CD4-positive, alpha-beta memory T cell (primary cell): ENCODE results near the gene MAPKAPK2. TPM values are rescaled to one million over a fixed set of nuclear protein-coding genes. Genes with fewer than 3 reads are reported as not detected.
A peak's percentile ranks its signal among the peaks of the same experiment; 100 is the strongest.

Source experiments
- CTCF ChIA-PET: fragments of 350-600 bp; sonication (Branson Sonifier 250); formaldehyde crosslinking; loops from one replicate; lab custom pipeline; 2021; ENCODE audit warnings: inconsistent platforms; ENCODE audit not compliant: partially characterized antibody; lab: Charles Lee
- POLR2A ChIA-PET: fragments of 350-600 bp; sonication (Branson Sonifier 250); formaldehyde crosslinking; loops from one replicate; lab custom pipeline; 2021; ENCODE audit not compliant: partially characterized antibody; lab: Charles Lee
- DNase-seq, 5 donors: peaks; one replicate each; pipeline versions ENCODE4 v3.0.0 to v3.0.0-alpha.2; 2020 to 2022; ENCODE audit warnings: mixed read lengths in 1 of 5
- H3K27ac ChIP-seq: one replicate; pipeline ENCODE4 v1.7.0; 2013; ENCODE audit warnings: low read depth, low read length
- H3K27me3 ChIP-seq: 2 replicates; pipeline ENCODE4 v1.7.0; 2013; ENCODE audit warnings: mild to moderate bottlenecking, low read length, moderate library complexity; ENCODE audit not compliant: insufficient read depth
- H3K36me3 ChIP-seq: 2 replicates; pipeline ENCODE4 v1.7.0; 2013; ENCODE audit warnings: mild to moderate bottlenecking, low read length, moderate library complexity; ENCODE audit not compliant: insufficient read depth
- H3K4me1 ChIP-seq: 2 replicates; pipeline ENCODE4 v1.7.0; 2013; ENCODE audit warnings: mild to moderate bottlenecking, low read length, moderate library complexity; ENCODE audit not compliant: insufficient read depth
- H3K4me3 ChIP-seq, 2 donors: one replicate each; pipeline ENCODE4 v1.7.0; 2013; ENCODE audit warnings: low read length in 2 of 2, mild to moderate bottlenecking in 1 of 2
- H3K9me3 ChIP-seq, 2 donors: one replicate each; pipeline ENCODE4 v1.7.0; 2013; ENCODE audit warnings: low read length in 2 of 2, control low read depth in 1 of 2; ENCODE audit not compliant: control insufficient read depth in 1 of 2
- H3K27ac Mint-ChIP-seq, 7 donors: one replicate each; pipeline ENCODE4 v1.8.0; 2020 to 2021; ENCODE audit warnings: mixed read lengths in 7 of 7, mild to moderate bottlenecking in 6 of 7, inconsistent platforms in 3 of 7, moderate library complexity in 3 of 7
- H3K27me3 Mint-ChIP-seq, 2 donors: one replicate each; pipeline ENCODE4 v1.8.0; 2020 to 2021; ENCODE audit warnings: mixed read lengths in 2 of 2
- H3K36me3 Mint-ChIP-seq, 2 donors: one replicate each; pipeline ENCODE4 v1.8.0; 2020 to 2021; ENCODE audit warnings: mixed read lengths in 2 of 2, inconsistent platforms in 1 of 2, mild to moderate bottlenecking in 1 of 2
- H3K4me1 Mint-ChIP-seq, 4 donors: one replicate each; pipeline ENCODE4 v1.8.0; 2020 to 2021; ENCODE audit warnings: mixed read lengths in 4 of 4, mild to moderate bottlenecking in 1 of 4
- H3K4me3 Mint-ChIP-seq, 8 donors: one replicate each; pipeline ENCODE4 v1.8.0; 2020 to 2021; ENCODE audit warnings: mixed read lengths in 8 of 8, mild to moderate bottlenecking in 7 of 8, moderate library complexity in 6 of 8, inconsistent platforms in 3 of 8
- H3K9me3 Mint-ChIP-seq, 8 donors: one replicate each; pipeline ENCODE4 v1.8.0; 2020 to 2021; ENCODE audit warnings: mixed read lengths in 8 of 8, mild to moderate bottlenecking in 5 of 8, inconsistent platforms in 3 of 8, moderate library complexity in 1 of 8
- intact Hi-C: fragments of 100-400 bp; cut with micrococcal nuclease; formaldehyde crosslinking; loops from one replicate; pipeline ENCODE4 v1.15.1; 2023
- polyA plus RNA-seq, 2 donors: library from polyadenylated mRNA; unstranded; fragments of 300-500 nt; fragmentation: Illumina TruSeq; gene quantifications; one replicate each; pipeline ENCODE4 v1.2.3, GENCODE V29; 2021
- total RNA-seq, 2 experiments: library from RNA; stranded (reverse); gene quantifications; one replicate each; pipeline ENCODE4 v1.2.3, GENCODE V29; 2021

MAPKAPK2 gene
- total and polyA plus RNA-seq, 4 experiments from 2014 or later = 1.3 to 72.8 (median 37.8) TPM

DNA sequence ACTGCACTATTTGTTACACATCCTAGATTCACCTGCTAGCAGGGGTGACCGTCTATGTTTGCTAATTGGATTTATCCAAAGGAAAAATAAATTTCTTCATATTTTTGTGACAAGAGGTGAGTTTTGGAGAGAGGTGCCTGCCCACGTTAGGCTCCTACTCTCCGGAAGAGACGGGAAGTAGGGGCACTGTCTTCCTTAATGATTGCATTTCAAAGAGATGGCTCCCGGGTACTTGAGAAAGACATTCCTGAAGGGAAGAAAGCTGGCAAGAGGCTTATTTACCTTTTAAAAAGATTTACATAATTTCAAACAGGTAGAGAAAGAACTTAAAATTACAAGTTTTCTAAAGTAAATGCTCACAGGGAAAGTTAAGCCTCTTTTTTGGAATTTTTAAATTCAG, 67.2 kb downstream of the MAPKAPK2 start:
- Mint-ChIP-seq H3K36me3 (no peaks in the 10 kb centered on the region), H3K4me3 (no peak overlapping the region), H3K4me1 (peaks cover 19 to 37% (median 31%) of the 10 kb centered on the region in 4 donors), H3K27me3 (no peaks in the 10 kb centered on the region), H3K9me3 (peaks cover 0 to 2% (median 0%) of the 10 kb centered on the region in 8 donors), H3K27ac (peak overlapping the region in 1 of 7 donors; percentile 14)
- intact Hi-C loops = no loop called here
- Histone ChIP-seq H3K27me3 (no peaks in the 10 kb centered on the region), H3K4me3 (no peak overlapping the region), H3K9me3 (no peaks in the 10 kb centered on the region), H3K4me1 (peaks cover 12% of the 10 kb centered on the region), H3K27ac (no peak overlapping the region), H3K36me3 (no peaks in the 10 kb centered on the region)
- DNase-seq = no peak
- CTCF ChIA-PET = interaction anchor here (1.8 kb wide), 1 partner anchor 56 kb away, joined by 7 read pairs; no protein-coding TSS in a partner anchor
- POLR2A ChIA-PET = interaction anchor here (0.8 kb wide), 1 partner anchor 51 kb away, joined by 3 read pairs; no protein-coding TSS in a partner anchor

DNA sequence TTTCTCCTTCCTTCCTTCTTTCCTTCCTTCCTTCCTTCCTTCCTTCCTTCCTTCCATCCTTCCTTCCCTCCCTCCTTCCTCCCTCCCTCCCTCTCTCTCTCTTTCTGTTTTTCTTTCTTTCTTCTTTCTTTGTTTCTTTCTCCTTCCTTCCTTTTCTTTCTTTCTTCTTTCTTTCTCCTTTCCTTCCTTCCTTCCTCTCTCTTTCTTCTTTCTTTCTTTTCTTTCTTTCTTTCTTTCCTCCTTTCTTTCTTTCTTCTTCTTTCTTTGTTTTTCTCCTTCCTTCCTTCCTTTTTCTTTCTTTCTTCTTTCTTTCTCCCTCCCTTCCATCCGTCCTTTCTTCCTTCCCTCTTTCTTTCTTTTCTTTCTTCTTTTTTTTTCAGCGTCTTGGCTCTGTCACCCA, 67.8 kb downstream of the MAPKAPK2 start:
- no peaks in the 10 kb centered on the region for H3K27me3 Mint-ChIP-seq
- peaks cover 0 to 2% (median 0%) of the 10 kb centered on the region in 8 donors for H3K9me3 Mint-ChIP-seq
- intact Hi-C loops = no loop called here
- Histone ChIP-seq H3K27ac (no peak overlapping the region), H3K4me1 (peaks cover 18% of the 10 kb centered on the region), H3K27me3 (no peaks in the 10 kb centered on the region), H3K9me3 (no peaks in the 10 kb centered on the region), H3K4me3 (no peak overlapping the region), H3K36me3 (no peaks in the 10 kb centered on the region)
- ChIA-PET POLR2A (interaction anchor here (0.8 kb wide), 1 partner anchor 13 kb away, joined by 3 read pairs; no protein-coding TSS in a partner anchor), CTCF (interaction anchor here (1.3 to 1.8 kb wide), 2 partner anchors 18 to 55 kb away, joined by 4 to 7 read pairs; no protein-coding TSS in a partner anchor)
- peak overlapping the region in 1 of 7 donors; percentile 53 for H3K27ac Mint-ChIP-seq
- no peaks in the 10 kb centered on the region for H3K36me3 Mint-ChIP-seq
- peaks cover 18 to 37% (median 28%) of the 10 kb centered on the region in 4 donors for H3K4me1 Mint-ChIP-seq
- H3K4me3 Mint-ChIP-seq = no peak overlapping the region
- no peak for DNase-seq

DNA sequence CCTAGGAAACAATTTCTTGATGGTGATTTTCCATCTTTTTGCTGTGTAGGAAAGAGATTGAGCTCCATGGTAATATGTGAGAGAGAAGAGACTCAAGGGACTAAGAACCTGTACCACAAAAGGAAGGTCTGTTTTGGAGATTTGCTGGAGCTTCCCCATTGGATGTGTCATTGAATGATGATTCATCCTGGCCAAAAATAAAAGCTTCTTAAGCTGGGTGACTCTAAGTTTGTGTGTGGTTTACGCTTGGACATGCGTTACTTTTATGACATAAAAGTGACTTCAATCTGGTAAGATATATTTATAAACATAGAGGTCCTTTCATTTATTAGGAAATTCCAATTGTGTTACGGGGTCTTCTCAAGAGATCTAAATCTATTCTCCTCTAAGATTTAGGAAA, 68.4 kb downstream of the MAPKAPK2 start:
- CTCF ChIA-PET = interaction anchor here (0.7 to 1.8 kb wide), 4 partner anchors 15 to 158 kb away, joined by 3 to 7 read pairs (median 4); no protein-coding TSS in a partner anchor
- no peak overlapping the region for H3K4me3 ChIP-seq
- POLR2A ChIA-PET = interaction anchor here (0.8 kb wide), 1 partner anchor 13 kb away, joined by 3 read pairs; no protein-coding TSS in a partner anchor
- H3K4me1 ChIP-seq = peaks cover 25% of the 10 kb centered on the region
- Mint-ChIP-seq H3K27me3 (no peaks in the 10 kb centered on the region), H3K27ac (no peak overlapping the region), H3K4me3 (no peak overlapping the region), H3K36me3 (no peaks in the 10 kb centered on the region), H3K4me1 (peaks cover 18 to 37% (median 28%) of the 10 kb centered on the region in 4 donors), H3K9me3 (peaks cover 0 to 2% (median 0%) of the 10 kb centered on the region in 8 donors)
- DNase-seq = no peak
- H3K27me3 ChIP-seq = no peaks in the 10 kb centered on the region
- H3K9me3 ChIP-seq = no peaks in the 10 kb centered on the region
- intact Hi-C loops = no loop called here
- H3K27ac ChIP-seq = no peak overlapping the region
- no peaks in the 10 kb centered on the region for H3K36me3 ChIP-seq

DNA sequence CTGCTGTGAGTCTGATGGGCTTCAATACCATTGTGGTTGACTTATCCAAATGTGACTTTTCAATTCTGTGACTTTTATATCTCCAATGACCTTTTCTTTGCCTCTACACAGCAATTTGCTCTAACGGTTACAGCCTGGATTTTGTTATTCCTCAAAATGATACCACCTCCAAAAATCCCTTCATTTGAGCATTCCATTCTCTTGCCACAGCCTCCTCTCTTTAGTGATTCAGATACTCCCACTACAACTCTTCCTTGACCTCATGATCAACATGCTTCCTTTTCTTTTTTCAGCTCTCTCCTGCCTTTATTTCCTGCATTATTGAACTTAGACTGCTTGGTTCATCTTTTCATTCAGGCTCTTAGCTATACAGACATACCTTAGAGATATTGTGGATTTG, 69.3 kb downstream of the MAPKAPK2 start:
- Histone ChIP-seq H3K4me1 (peaks cover 33% of the 10 kb centered on the region), H3K36me3 (no peaks in the 10 kb centered on the region), H3K4me3 (no peak overlapping the region), H3K9me3 (no peaks in the 10 kb centered on the region), H3K27me3 (no peaks in the 10 kb centered on the region), H3K27ac (no peak overlapping the region)
- intact Hi-C loops = no loop called here
- Mint-ChIP-seq H3K9me3 (peaks cover 0 to 2% (median 0%) of the 10 kb centered on the region in 8 donors), H3K36me3 (no peaks in the 10 kb centered on the region), H3K27ac (no peak overlapping the region), H3K4me1 (peaks cover 18 to 33% (median 27%) of the 10 kb centered on the region in 4 donors), H3K4me3 (no peak overlapping the region), H3K27me3 (no peaks in the 10 kb centered on the region)
- ChIA-PET CTCF (interaction anchor here (1.4 to 2.7 kb wide), 2 partner anchors 16 to 158 kb away, joined by 3 to 9 read pairs; no protein-coding TSS in a partner anchor), POLR2A (interaction anchor here (1.0 kb wide), 1 partner anchor 49 kb away, joined by 3 read pairs; no protein-coding TSS in a partner anchor)
- DNase-seq = no peak

DNA sequence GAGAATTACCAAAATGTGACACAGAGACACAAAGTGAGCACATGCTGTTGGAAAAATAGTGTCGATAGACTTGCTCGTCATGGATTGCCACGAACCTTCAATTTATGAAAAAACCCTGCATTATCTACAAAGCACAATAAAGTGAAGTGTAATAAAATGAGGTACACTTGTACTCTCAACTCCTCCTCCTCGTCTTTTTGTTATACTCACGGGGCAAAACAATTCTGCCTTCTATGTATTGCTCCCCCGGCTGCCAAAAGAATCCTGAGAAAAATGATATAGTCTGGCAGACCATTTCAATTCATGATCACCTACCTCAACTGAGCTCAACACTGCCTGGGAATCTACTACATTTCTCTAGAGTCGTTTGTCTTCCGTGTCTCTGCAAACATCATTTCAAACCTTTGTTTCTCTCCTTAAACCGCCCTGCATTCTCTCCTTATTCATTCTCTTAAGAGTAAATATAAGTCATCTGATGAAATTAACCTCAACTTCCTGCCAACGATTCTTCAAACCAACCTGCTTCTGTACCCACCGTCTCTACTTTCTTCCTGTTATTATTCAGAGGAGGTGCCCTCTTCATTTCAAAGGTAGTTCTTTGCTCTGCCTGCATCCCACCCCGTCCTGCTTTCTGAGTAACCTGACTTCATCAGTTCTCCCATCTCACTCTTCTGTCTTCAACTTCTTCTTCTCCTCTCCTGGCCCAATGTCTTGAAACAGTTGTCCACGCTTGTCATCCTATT, 73.0 kb downstream of the MAPKAPK2 start:
- Mint-ChIP-seq H3K4me3 (no peak overlapping the region), H3K27ac (no peak overlapping the region), H3K4me1 (peaks cover 21 to 39% (median 33%) of the 10 kb centered on the region in 4 donors), H3K36me3 (no peaks in the 10 kb centered on the region), H3K9me3 (no peaks in the 10 kb centered on the region), H3K27me3 (no peaks in the 10 kb centered on the region)
- Histone ChIP-seq H3K9me3 (no peaks in the 10 kb centered on the region), H3K4me1 (peaks cover 48% of the 10 kb centered on the region), H3K27ac (peak overlapping the region; percentile 7), H3K27me3 (no peaks in the 10 kb centered on the region), H3K4me3 (peak overlapping the region in 1 of 2 donors; percentile 8), H3K36me3 (no peaks in the 10 kb centered on the region)
- intact Hi-C loops = loop anchor here (1.0 kb wide), 3 partner anchors 9 to 46 kb away; no protein-coding TSS in a partner anchor
- CTCF ChIA-PET = interaction anchor here (0.7 to 6.7 kb wide), 9 partner anchors 8 to 52 kb away, joined by 3 to 62 read pairs (median 6); partner anchors contain the start of gene IL19
- peak; percentile 58 to 78 (median 73) for DNase-seq
- POLR2A ChIA-PET = interaction anchor here (0.7 to 6.8 kb wide), 13 partner anchors 9 to 175 kb away, joined by 3 to 76 read pairs (median 5); partner anchors contain the start of genes IL10 and IL19

DNA sequence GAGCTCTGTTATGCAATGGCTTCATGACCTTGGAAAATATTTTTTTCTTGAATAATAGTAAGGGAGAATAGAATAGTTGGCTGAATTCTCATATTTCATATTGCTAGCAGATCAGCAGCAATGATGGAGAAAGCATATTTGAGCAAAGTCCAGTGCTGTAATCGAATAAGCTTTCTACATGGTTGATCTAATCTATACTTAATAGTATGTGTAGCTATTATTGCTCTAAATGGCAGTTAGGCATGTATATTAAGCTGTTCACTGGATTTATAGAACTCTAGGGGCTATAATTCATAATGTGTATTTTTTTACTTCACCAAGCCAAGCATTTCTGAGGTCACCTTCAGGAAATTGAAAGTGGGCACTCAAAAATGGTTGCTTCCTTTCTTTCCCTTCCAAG, 75.9 kb downstream of the MAPKAPK2 start:
- no peak overlapping the region for H3K4me3 ChIP-seq
- Mint-ChIP-seq H3K4me1 (peaks cover 17 to 35% (median 28%) of the 10 kb centered on the region in 4 donors), H3K27me3 (no peaks in the 10 kb centered on the region), H3K36me3 (no peaks in the 10 kb centered on the region), H3K27ac (peak overlapping the region in 1 of 7 donors; percentile 6), H3K4me3 (peak overlapping the region in 1 of 8 donors; percentile 37), H3K9me3 (no peaks in the 10 kb centered on the region)
- CTCF ChIA-PET = interaction anchor here (1.0 to 6.7 kb wide), 8 partner anchors 9 to 173 kb away, joined by 4 to 62 read pairs (median 6); partner anchors contain the start of gene IL10
- H3K4me1 ChIP-seq = peaks cover 62% of the 10 kb centered on the region
- no peaks in the 10 kb centered on the region for H3K9me3 ChIP-seq
- H3K27ac ChIP-seq = no peak overlapping the region
- no peaks in the 10 kb centered on the region for H3K36me3 ChIP-seq
- DNase-seq = no peak
- POLR2A ChIA-PET = interaction anchor here (0.8 to 6.8 kb wide), 3 partner anchors 9 to 43 kb away, joined by 3 to 76 read pairs (median 10); partner anchors contain the start of genes IL10 and IL19
- intact Hi-C loops = no loop called here
- no peaks in the 10 kb centered on the region for H3K27me3 ChIP-seq
